ENCODE measurements around the gene SLC10A7.

DNA sequence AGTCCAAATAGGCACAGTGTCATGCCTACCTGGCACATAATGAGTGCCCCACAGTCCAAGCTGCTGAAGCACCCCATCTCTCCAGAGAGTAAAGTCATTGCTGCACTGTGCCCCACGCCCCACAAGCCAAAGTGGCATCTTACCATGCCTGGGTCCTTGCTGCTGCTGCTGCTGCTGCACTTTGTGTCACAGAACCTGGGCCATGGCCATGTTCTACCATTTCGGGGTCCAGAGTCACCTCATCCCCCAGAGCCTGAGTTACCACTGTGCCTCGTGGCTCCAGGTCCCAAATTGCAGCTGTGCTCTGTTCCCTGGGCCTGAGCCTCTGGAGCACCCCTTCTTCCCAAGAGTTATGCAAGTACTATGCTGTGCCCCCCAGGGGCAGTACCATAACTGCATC lies 40.5 kb downstream of the SLC10A7 start:
- TF ChIP-seq, protein P1, sequence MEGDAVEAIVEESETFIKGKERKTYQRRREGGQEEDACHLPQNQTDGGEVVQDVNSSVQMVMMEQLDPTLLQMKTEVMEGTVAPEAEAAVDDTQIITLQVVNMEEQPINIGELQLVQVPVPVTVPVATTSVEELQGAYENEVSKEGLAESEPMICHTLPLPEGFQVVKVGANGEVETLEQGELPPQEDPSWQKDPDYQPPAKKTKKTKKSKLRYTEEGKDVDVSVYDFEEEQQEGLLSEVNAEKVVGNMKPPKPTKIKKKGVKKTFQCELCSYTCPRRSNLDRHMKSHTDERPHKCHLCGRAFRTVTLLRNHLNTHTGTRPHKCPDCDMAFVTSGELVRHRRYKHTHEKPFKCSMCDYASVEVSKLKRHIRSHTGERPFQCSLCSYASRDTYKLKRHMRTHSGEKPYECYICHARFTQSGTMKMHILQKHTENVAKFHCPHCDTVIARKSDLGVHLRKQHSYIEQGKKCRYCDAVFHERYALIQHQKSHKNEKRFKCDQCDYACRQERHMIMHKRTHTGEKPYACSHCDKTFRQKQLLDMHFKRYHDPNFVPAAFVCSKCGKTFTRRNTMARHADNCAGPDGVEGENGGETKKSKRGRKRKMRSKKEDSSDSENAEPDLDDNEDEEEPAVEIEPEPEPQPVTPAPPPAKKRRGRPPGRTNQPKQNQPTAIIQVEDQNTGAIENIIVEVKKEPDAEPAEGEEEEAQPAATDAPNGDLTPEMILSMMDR (IDR thresholded peaks at IDR 0.05) = no peak
- no peak for TF ChIP-seq POLR2A (IDR thresholded peaks at IDR 0.05)
